Motor neuron (in vitro differentiated cells): ENCODE measurements around the gene CCDC102A. TPM values are rescaled to one million over a fixed set of nuclear protein-coding genes. Genes with fewer than 3 reads are reported as not detected.
A peak's percentile ranks its signal among the peaks of the same experiment; 100 is the strongest.

ENCODE experiments used
- ATAC-seq, 8 experiments: fragments of 200-7000 bp; cut with Tn5 transposase; replicated peaks in 6 of 8; 2 replicates each; pipeline ENCODE4 v1.8.0; 2021; ENCODE audit warnings: mild to moderate bottlenecking in 8 of 8, moderate library complexity in 8 of 8
- H3K27ac ChIP-seq, 2 donors: fragments of 250-450 bp; sonication (Bioruptor Pico); 2 replicates each; pipeline ENCODE4 v1.9.0; 2021; ENCODE audit warnings: antibody characterized with exemption in 2 of 2, mild to moderate bottlenecking in 2 of 2, moderate library complexity in 1 of 2
- H3K4me1 ChIP-seq, 2 donors: fragments of 250-450 bp; sonication (Bioruptor Pico); replicated peaks in 1 of 2; 2 replicates each; pipeline ENCODE4 v1.6.1; 2021; ENCODE audit warnings: antibody characterized with exemption in 2 of 2, mild to moderate bottlenecking in 2 of 2, moderate library complexity in 1 of 2
- H3K4me3 ChIP-seq, 5 donors: fragments of 250-450 bp; sonication (Bioruptor Pico); 2 replicates each; pipeline ENCODE4 v1.9.0; 2021; ENCODE audit warnings: antibody characterized with exemption in 5 of 5, mild to moderate bottlenecking in 5 of 5, moderate library complexity in 4 of 5
- WGBS, 10 experiments: fragments of 450-650 bp; shearing (Covaris generic); methylation state at CpG; one replicate each; pipeline ENCODE4 v1.0.0; 2022; 5-methylcytosine and 5-hydroxymethylcytosine counted together
- in situ Hi-C, 9 experiments: fragments of 400-800 bp; cut with MboI; loops; one replicate each; pipeline ENCODE4 v1.15.0; 2021; ENCODE audit warnings: low sequenced_read_pairs in 9 of 9, low pct_unique_long_range_greater_than_20kb in 2 of 9; ENCODE audit not compliant: unreplicated experiment in 9 of 9
- total RNA-seq, 8 experiments: library from RNA; unstranded; fragments of 300-600 nt; gene quantifications; 2 replicates each; pipeline versions ENCODE4 v1.2.3 to v1.2.4, GENCODE V29; 2022

The CCDC102A gene
- total RNA-seq, 8 experiments from 2014 or later, result 1.1 to 16.8 (median 6.2) TPM

DNA sequence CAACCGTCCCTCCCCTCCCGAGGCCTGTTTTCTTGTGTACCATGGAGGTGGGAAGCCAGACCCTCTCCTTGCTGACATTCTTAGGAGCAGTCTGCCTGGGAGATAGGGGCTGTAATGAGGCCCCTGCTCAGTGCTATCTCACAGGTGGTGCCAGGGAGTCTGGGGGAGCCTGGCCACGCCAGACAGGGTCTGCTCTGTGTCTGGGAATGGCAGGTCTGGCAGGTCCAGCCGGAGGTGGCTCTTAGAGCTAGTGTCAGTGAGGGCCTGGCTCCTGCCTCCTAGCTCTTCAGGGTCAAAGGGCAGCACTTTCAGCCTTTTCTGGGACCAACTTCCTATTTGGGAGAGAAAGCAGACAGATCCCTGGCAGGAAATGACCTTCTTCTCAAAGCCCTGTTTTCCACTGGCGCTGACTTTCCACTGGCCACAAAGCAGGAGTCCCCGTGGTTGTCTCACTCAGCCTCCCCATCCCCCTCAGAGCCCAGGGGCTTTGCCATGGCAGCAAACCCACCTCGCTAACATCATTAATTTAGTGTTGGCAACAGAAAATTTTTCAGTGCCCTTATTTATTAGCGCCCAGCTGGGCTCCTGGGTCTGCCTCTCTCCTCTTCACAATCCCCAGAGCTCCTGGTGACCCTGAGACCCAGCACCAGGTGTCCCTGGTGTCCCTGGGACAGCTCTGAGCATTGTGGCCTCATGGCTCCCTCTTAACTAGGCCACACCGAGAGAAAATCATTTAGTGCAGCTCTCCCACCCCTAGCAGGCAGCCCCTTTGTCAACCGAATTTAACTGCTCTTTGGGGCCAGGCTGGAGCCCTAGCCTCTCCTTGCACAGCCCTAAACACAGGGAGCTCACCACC lies 26.1 kb downstream of the CCDC102A start:
- Histone ChIP-seq H3K27ac (no peak overlapping the region), H3K4me1 (peaks cover 8 to 17% of the 10 kb centered on the region in 2 donors), H3K4me3 (no peak overlapping the region)
- WGBS, 10 experiments, result 54 to 80% (median 65%) methylated on average over 1 to 8 of the region's 10 CpGs; no CpG with 5 or more reads in 2 of the 10 experiments
- ATAC-seq, result peak in 1 of 8 experiments; percentile 33
- in situ Hi-C loops, result loop anchor here in 2 of 9 experiments (25.0 kb wide), 1 partner anchor 198 kb away; no protein-coding TSS in a partner anchor

DNA sequence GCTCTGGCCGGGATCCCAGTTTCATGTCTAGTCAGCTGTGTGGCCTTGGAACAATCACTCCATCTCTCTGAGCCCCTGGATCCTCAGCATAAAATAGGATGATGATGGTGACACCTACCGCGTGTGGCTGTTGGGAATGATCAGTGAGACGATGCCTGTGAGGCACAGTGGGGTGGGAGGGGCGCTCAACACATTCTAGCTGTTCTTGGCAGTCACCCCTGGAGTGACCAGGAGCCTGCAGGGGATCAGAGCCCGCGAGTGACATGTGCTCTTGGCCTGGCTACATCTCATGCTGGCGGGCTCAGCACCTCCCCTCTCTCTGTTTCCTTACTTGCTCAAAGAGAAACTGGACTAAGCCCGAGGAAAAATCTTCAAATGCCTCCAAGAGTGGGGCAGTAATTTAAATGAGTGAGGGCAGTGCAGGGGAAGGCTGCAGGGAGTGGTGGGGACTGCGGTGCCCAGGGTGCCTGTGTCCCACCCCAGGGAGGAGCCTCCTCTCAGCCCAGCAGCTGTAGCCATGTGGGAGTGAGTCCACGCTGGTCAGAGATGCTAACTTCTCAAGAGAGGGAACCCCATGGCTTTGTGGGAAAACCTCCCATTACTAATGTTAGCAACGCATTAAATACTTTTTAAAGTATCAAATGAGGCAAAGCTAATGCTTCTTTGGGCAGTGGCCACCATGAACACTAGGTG lies 27.0 kb downstream of the CCDC102A start:
- H3K4me3 ChIP-seq, result no peak overlapping the region
- 45 to 100% (median 80%) methylated on average over 1 to 7 of the region's 12 CpGs; no CpG with 5 or more reads in 3 of the 10 experiments for WGBS, 10 experiments
- H3K27ac ChIP-seq, result no peak overlapping the region
- peak in 2 of 8 experiments; percentile 10 to 32 for ATAC-seq
- in situ Hi-C loops, result loop anchor here in 2 of 9 experiments (25.0 kb wide), 1 partner anchor 197 kb away; no protein-coding TSS in a partner anchor
- peaks cover 12 to 19% of the 10 kb centered on the region in 2 donors for H3K4me1 ChIP-seq

GRCh38 chr16:57508035-57508425 lies 28.3 kb downstream of the CCDC102A start:
- Histone ChIP-seq H3K27ac (peak overlapping the region in 1 of 2 donors; percentile 44), H3K4me3 (no peak overlapping the region), H3K4me1 (peaks cover 25 to 26% of the 10 kb centered on the region in 2 donors)
- ATAC-seq, result peak in 5 of 8 experiments; percentile 9 to 23 (median 15)
- in situ Hi-C loops, result loop anchor here in 2 of 9 experiments (25.0 kb wide), 1 partner anchor 196 kb away; no protein-coding TSS in a partner anchor
- WGBS, 10 experiments, result 0 to 100% methylated on average over 1 of the region's 3 CpGs; no CpG with 5 or more reads in 8 of the 10 experiments

GRCh38 chr16:57507136-57508034 lies 29.0 kb downstream of the CCDC102A start:
- Histone ChIP-seq H3K4me1 (peaks cover 25 to 26% of the 10 kb centered on the region in 2 donors), H3K27ac (no peak overlapping the region), H3K4me3 (no peak overlapping the region)
- in situ Hi-C loops, result loop anchor here in 2 of 9 experiments (25.0 kb wide), 1 partner anchor 195 kb away; no protein-coding TSS in a partner anchor
- peak in 5 of 8 experiments; percentile 49 to 72 (median 63) for ATAC-seq
- 60 to 100% (median 75%) methylated on average over 1 to 4 of the region's 13 CpGs; no CpG with 5 or more reads in 4 of the 10 experiments for WGBS, 10 experiments

DNA sequence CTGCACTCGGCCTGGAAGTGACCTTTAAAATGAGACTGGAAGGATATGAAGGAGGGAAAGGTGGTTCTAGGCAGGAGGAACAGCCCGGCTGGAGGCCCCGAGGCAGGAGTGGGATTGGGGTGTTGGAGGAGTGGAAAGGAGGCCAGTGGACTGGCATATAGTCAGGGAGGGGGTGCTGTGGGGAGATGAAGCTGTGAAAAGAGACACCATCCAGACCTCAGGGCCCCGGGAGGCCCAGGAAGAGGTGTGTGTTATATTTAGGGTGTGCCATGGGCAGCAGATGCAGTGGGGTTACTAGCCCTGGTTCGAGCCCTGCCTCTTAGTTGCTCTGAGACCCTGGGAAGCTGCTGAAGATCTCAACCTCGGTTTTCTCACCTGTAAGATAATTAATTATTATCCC lies 31.2 kb downstream of the CCDC102A start:
- no peak for ATAC-seq
- H3K4me1 ChIP-seq, result peaks cover 28 to 29% of the 10 kb centered on the region in 2 donors
- no peak overlapping the region for H3K4me3 ChIP-seq
- no peak overlapping the region for H3K27ac ChIP-seq
- 48 to 100% (median 81%) methylated on average over 1 to 6 of the region's 6 CpGs; no CpG with 5 or more reads in 5 of the 10 experiments for WGBS, 10 experiments
- in situ Hi-C loops, result loop anchor here in 2 of 9 experiments (25.0 kb wide), 1 partner anchor 193 kb away; no protein-coding TSS in a partner anchor

GRCh38 chr16:57504491-57504890 lies 31.9 kb downstream of the CCDC102A start:
- Histone ChIP-seq H3K27ac (no peak overlapping the region), H3K4me1 (peaks cover 28 to 29% of the 10 kb centered on the region in 2 donors), H3K4me3 (no peak overlapping the region)
- in situ Hi-C loops, result loop anchor here in 2 of 9 experiments (25.0 kb wide), 1 partner anchor 192 kb away; no protein-coding TSS in a partner anchor
- ATAC-seq, result no peak
- whole genome bisulfite sequencing, 10 experiments, result 57 to 93% (median 80%) methylated on average over 1 to 5 of the region's 5 CpGs; no CpG with 5 or more reads in 3 of the 10 experiments

- Histone ChIP-seq H3K27ac (no peak overlapping the region), H3K4me3 (no peak overlapping the region), H3K4me1 (peaks cover 29 to 30% of the 10 kb centered on the region in 2 donors)
- WGBS, 10 experiments, result 43 to 87% (median 66%) methylated on average over 1 to 4 of the region's 6 CpGs; no CpG with 5 or more reads in 4 of the 10 experiments
- peak in 1 of 8 experiments; percentile 1 for ATAC-seq
- in situ Hi-C loops, result loop anchor here in 2 of 9 experiments (25.0 kb wide), 1 partner anchor 192 kb away; no protein-coding TSS in a partner anchor
These were observed 32.4 kb downstream of the CCDC102A start for GRCh38 chr16:57504001-57504400.

DNA sequence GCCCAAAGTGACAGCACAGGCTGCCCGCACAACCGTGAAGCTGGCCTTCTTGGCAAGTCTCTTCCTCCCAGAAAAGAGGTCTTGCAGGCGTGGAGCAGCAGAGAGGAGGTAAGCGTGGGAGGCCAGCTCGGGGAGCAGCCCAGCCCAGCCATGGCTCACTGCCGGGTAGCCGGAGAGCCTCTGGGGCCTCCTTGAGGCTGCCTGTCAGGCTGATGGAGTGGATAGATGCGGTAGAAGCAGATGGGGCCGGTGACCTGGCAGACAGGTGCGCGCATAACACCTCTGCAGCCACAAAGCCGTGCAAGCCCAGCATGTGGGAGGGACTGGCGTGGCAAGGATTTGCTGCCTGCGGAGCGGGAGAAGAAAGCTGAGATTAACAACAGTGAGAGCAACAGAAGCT lies 33.0 kb downstream of the CCDC102A start:
- in situ Hi-C loops, result loop anchor here in 2 of 9 experiments (25.0 kb wide), 1 partner anchor 191 kb away; no protein-coding TSS in a partner anchor
- ATAC-seq, result peak in 6 of 8 experiments; percentile 17 to 76 (median 50)
- peaks cover 28 to 29% of the 10 kb centered on the region in 2 donors for H3K4me1 ChIP-seq
- WGBS, 10 experiments, result 43 to 100% (median 54%) methylated on average over 1 to 5 of the region's 15 CpGs; no CpG with 5 or more reads in 2 of the 10 experiments
- H3K27ac ChIP-seq, result no peak overlapping the region
- no peak overlapping the region for H3K4me3 ChIP-seq

DNA sequence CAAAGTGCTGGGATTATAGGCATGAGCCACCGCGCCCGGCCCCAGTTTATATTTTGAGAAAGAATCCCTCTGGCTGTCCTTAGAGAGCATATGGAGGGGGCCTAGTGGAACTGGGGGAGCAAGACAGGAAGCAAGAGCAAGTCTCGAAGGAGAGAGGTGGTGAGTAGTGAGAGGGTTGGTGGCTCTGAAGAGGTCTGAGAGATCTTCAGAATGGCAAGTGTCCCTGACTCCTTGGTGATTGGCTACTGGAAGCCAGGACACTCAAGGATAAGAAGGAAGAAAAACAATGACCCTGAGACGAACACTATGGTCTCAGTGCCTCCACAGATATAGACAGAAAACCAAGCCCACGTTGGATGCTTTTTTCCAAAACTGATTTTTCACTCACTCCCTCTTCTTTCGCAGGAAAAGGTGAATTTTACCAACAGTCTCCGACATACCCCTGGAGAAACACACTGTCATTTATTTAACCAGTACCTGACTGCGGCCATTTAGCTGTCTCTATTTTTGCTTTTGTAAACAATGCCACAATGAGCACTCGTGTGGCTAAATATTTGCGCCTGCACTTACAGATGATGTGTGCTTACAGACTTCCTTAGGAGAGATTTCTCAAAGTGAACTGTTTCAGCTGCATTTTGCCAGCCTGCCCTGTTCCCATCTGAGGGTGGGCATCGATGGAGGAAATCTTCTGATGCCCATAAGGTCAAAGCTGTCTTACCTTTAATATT lies 34.2 kb downstream of the CCDC102A start:
- 57 to 100% (median 84%) methylated on average over 1 to 11 of the region's 12 CpGs for whole genome bisulfite sequencing, 10 experiments
- peak in 1 of 8 experiments; percentile 34 for ATAC-seq

DNA sequence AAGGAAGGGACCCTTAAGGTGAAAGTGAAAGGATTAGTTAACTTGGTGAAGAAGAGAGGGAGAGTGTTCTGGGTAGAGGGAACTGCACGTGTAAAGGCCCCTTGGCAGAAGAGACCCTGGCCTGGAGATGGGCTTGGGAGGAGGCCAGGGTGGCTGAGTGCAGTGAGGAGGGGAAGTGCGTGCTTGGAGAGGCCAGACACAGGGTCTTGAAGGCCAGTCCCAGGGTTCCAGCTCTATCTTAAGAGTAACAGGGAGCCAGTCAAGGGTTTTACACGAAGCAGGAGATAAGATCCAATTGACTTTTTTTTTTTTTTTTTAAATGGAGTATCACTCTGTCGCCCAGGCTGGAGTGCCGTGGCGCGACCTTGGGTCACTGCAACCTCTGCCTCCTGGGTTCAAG lies 34.9 kb downstream of the CCDC102A start:
- Histone ChIP-seq H3K4me1 (peaks cover 23 to 27% of the 10 kb centered on the region in 2 donors), H3K27ac (no peak overlapping the region), H3K4me3 (no peak overlapping the region)
- in situ Hi-C loops, result loop anchor here in 2 of 9 experiments (25.0 kb wide), 1 partner anchor 189 kb away; no protein-coding TSS in a partner anchor
- no peak for ATAC-seq
- WGBS, 10 experiments, result 0 to 92% (median 67%) methylated on average over 1 to 7 of the region's 7 CpGs; no CpG with 5 or more reads in 4 of the 10 experiments

More for the DNA sequence above, 34.2 kb downstream of the CCDC102A start:
- in situ Hi-C loops, result loop anchor here in 2 of 9 experiments (25.0 kb wide), 1 partner anchor 190 kb away; no protein-coding TSS in a partner anchor
- no peak overlapping the region for H3K4me3 ChIP-seq
- H3K4me1 ChIP-seq, result peaks cover 21 to 23% of the 10 kb centered on the region in 2 donors
- no peak overlapping the region for H3K27ac ChIP-seq

GRCh38 chr16:57500578-57501111 lies 35.7 kb downstream of the CCDC102A start:
- peak in 7 of 8 experiments; percentile 31 to 90 (median 44) for ATAC-seq
- Histone ChIP-seq H3K4me3 (no peak overlapping the region), H3K4me1 (peaks cover 23 to 27% of the 10 kb centered on the region in 2 donors), H3K27ac (no peak overlapping the region)
- in situ Hi-C loops, result loop anchor here in 2 of 9 experiments (25.0 kb wide), 1 partner anchor 188 kb away; no protein-coding TSS in a partner anchor
- WGBS, 10 experiments, result 30 to 83% (median 52%) methylated on average over 1 to 4 of the region's 9 CpGs; no CpG with 5 or more reads in 4 of the 10 experiments
